Activated naive CD4-positive, alpha-beta T cell treated with anti-CD3 and anti-CD28 coated beads for 36 hours (primary cell): ENCODE data around the gene GHRH. TPM values are rescaled to one million over a fixed set of nuclear protein-coding genes. Genes with fewer than 3 reads are reported as not detected.

ENCODE experiments used
- CTCF ChIA-PET: fragments of 350-600 bp; sonication (Branson Sonifier 250); formaldehyde crosslinking; loops from one replicate; lab custom pipeline; 2021; ENCODE audit warnings: antibody characterized with exemption; lab: Charles Lee
- DNase-seq: peaks from one replicate; pipeline ENCODE4 v3.0.0-alpha.2; 2020
- H3K27ac Mint-ChIP-seq: one replicate; pipeline ENCODE4 v1.8.0; 2021; ENCODE audit warnings: mild to moderate bottlenecking, mixed read lengths
- H3K27me3 Mint-ChIP-seq: one replicate; pipeline ENCODE4 v1.8.0; 2021; ENCODE audit warnings: low read depth, mixed read lengths
- H3K36me3 Mint-ChIP-seq: one replicate; pipeline ENCODE4 v1.8.0; 2021; ENCODE audit warnings: low read depth, mixed read lengths
- H3K4me1 Mint-ChIP-seq: one replicate; pipeline ENCODE4 v1.8.0; 2021; ENCODE audit warnings: low read depth, mixed read lengths
- H3K4me3 Mint-ChIP-seq: one replicate; pipeline ENCODE4 v1.8.0; 2021; ENCODE audit warnings: mild to moderate bottlenecking, moderate library complexity, mixed read lengths
- H3K9me3 Mint-ChIP-seq: one replicate; pipeline ENCODE4 v1.8.0; 2021; ENCODE audit warnings: mixed read lengths
- intact Hi-C: fragments of 100-400 bp; cut with micrococcal nuclease; formaldehyde crosslinking; loops from one replicate; pipeline ENCODE4 v1.15.1; 2023
- total RNA-seq, 2 experiments: library from RNA; stranded (reverse); gene quantifications; one replicate each; pipeline ENCODE4 v1.2.3, GENCODE V29; 2021

The GHRH gene, protein sequence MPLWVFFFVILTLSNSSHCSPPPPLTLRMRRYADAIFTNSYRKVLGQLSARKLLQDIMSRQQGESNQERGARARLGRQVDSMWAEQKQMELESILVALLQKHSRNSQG
- not detected for total RNA-seq

DNA sequence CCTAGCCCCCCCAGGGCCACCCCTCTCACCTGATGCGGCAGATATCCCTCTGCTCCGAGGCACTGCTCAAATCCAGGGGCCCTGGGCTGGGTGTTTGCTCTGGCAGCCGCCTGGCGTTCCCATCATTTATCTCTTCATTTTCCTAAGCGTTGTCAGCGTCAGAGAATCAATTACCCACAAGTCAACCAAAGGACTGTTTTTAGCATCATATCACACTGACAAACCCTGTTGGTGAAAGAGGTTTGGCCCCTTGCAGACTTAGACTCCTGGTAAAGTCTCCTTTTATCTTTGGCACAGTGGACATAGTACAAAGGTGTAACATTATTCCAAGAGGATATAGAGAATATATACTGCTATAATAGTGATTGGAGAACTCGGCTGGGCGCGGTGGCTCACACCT is at the start of gene GHRH:
TSS of gene GHRH (minus strand) at position 101 of the 400 bp plus-strand sequence. CDS start 4,925 bp downstream, outside the sequence.
- Mint-ChIP-seq H3K27me3 (no peaks in the 10 kb centered on the region), H3K36me3 (no peaks in the 10 kb centered on the region), H3K4me1 (no peaks in the 10 kb centered on the region), H3K9me3 (no peaks in the 10 kb centered on the region), H3K27ac (no peak within 1 kb of the TSS), H3K4me3 (no peak within 1 kb of the TSS)
- DNase-seq, result no peak
- CTCF ChIA-PET, result no interaction called here
- intact Hi-C loops, result no loop called here

DNA sequence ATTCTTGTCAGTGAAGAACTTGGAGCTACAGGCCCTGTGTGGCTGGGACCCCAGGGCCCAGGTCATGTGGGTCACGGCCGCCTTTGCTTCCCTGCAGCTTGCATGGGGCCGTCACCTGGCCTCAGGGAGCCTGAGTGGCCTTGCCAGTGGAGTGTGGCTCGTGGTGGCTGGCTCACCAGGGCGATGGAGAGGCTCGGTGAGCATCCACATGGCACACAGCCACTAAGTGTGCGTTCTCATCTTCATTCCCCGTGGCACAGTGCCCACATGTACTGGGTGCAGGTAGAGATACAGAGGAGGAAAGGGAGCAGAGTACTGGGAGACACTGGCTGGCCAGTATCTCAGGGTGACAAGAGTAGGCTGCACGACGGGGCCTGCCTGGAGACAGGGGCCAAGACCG is 49.3 kb upstream of the GHRH start:
- intact Hi-C loops, result no loop called here
- H3K4me1 Mint-ChIP-seq, result peaks cover 25% of the 10 kb centered on the region
- no peak overlapping the region for H3K27ac Mint-ChIP-seq

DNA sequence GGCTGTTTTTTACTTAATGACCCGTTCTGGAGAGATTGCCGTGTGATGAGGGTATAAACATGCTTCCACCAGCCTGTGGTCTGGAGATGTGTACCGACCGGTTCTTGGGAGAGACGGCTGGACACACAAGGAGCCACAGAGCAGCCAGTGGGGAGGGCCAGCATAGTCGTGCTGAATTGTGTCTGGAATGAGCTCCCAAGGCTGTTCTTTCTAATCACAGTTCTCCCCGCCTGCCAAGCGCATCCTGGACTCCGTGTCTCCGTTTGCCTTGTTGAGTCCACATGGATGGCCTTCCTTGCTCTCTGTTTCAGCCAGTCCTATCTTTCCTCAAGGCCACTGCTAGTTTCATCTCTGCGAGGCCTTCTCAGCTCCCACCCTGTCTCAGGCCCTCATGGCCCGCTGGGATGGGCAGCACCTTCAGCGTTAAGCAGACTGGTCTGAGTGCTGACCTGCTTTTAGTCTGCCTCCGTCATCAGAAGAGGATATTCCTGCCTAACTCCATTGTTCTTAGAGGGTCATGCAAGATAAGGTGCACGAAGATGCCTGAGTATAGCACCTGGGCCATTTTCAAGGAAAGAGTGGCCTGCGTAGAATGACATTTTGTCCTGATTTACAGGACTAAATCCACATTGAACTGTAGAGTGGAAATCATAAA is 48.4 kb upstream of the GHRH start:
- Mint-ChIP-seq H3K9me3 (no peaks in the 10 kb centered on the region), H3K4me3 (no peak overlapping the region), H3K4me1 (peaks cover 17% of the 10 kb centered on the region), H3K27me3 (no peaks in the 10 kb centered on the region), H3K36me3 (peaks cover 3% of the 10 kb centered on the region), H3K27ac (no peak overlapping the region)
- no peak for DNase-seq
- intact Hi-C loops, result no loop called here
- CTCF ChIA-PET, result no interaction called here

More for the DNA sequence above, 49.3 kb upstream of the GHRH start:
- H3K9me3 Mint-ChIP-seq, result no peaks in the 10 kb centered on the region
- no peak for DNase-seq
- no peaks in the 10 kb centered on the region for H3K27me3 Mint-ChIP-seq
- no peak overlapping the region for H3K4me3 Mint-ChIP-seq
- peaks cover 3% of the 10 kb centered on the region for H3K36me3 Mint-ChIP-seq
- CTCF ChIA-PET, result no interaction called here

DNA sequence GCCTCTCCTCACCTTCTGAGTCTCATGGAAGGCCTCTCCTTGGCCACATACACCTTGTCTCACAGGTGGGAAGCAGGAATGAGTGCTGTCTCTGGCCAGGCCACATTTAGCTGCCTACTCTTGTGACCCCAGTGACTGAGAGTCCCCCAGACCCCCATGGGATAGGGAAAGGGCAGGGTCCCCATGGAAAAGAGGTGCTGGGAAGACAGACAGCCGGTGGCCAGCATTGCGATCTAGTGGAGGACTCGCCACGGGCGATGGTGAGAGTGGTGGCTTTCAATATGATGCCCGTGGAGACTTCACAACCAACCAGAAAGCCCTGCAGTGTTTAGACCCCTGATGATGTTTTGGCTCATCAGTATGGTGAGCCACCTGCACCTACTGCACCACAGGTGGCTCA is 47.7 kb upstream of the GHRH start:
- Mint-ChIP-seq H3K9me3 (no peaks in the 10 kb centered on the region), H3K4me1 (peaks cover 14% of the 10 kb centered on the region), H3K27me3 (no peaks in the 10 kb centered on the region), H3K27ac (no peak overlapping the region), H3K4me3 (no peak overlapping the region), H3K36me3 (peaks cover 3% of the 10 kb centered on the region)
- intact Hi-C loops, result no loop called here
- CTCF ChIA-PET, result no interaction called here
- no peak for DNase-seq

DNA sequence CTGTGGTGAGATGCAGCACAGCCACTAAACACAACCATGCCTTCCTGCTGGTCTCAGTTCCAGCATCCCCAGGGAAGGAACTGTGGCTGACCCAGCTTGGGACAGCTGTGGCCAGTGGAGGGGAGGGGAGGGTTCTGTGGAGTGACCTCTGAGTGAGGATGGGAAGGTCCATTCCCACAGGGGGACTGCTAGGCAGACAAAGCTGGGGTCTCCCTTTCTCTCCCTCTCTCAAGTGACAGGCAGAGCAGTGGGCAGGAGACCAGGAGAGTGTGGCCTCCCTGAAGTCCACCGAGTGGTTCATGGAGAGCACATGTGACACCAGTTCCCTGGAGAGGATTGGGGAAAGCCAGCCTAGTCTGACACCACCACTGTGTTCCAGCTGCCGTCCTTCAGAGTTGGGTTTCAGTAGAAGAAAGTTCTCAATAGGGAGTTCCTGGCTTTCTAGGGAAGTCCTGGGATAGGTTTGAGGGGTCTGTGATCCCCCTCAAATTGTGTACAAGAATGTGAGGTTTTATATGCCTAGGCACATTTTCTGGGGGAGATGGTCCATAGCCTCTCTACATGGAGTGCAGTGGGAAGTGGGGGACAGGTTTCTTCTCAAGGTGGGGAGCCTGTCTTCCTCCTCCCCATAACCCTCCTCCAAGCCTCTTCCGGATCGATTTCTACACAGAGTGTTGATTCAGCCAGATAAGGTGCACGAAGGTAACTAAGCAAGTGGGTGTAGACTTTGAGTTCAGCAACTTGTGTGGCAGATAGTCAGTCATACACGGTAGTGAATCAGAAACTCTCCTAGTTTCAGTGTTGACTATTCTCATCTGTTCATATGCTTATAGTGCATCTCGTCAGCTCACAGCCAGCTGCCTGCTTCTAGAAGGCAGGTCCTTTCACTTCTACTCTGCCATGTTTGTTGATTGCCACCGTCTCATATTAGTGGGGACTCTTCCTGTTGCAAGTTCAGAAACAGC is 46.8 kb upstream of the GHRH start:
- Mint-ChIP-seq H3K9me3 (no peaks in the 10 kb centered on the region), H3K27me3 (no peaks in the 10 kb centered on the region), H3K4me3 (no peak overlapping the region), H3K36me3 (peaks cover 7% of the 10 kb centered on the region), H3K27ac (peak overlapping the region; percentile 7), H3K4me1 (peaks cover 8% of the 10 kb centered on the region)
- CTCF ChIA-PET, result no interaction called here
- intact Hi-C loops, result no loop called here
- DNase-seq, result peak; percentile 18

DNA sequence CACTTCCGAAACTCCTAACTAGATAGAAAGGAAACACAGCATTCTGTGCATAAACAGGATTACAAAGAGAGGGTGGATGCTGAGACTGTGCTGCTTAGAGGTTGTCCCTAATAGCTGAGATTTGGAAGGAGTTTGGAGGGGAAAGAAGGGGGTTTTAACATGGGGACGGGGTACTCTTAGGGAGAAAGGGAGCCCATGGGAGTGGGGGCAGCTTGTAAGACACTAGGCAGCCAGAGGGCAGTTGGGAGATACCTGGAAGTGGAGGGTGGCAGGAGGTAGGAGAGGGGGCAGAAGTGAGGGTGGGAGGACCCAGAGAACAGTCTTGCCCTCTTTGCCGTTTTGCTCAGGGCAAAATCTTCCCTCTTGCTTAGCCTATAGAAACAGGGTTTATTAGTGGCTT is 44.2 kb upstream of the GHRH start:
- Mint-ChIP-seq H3K9me3 (no peaks in the 10 kb centered on the region), H3K36me3 (peaks cover 16% of the 10 kb centered on the region), H3K27ac (no peak overlapping the region), H3K4me1 (peaks cover 8% of the 10 kb centered on the region), H3K4me3 (no peak overlapping the region), H3K27me3 (no peaks in the 10 kb centered on the region)
- no peak for DNase-seq
- intact Hi-C loops, result no loop called here
- CTCF ChIA-PET, result no interaction called here

DNA sequence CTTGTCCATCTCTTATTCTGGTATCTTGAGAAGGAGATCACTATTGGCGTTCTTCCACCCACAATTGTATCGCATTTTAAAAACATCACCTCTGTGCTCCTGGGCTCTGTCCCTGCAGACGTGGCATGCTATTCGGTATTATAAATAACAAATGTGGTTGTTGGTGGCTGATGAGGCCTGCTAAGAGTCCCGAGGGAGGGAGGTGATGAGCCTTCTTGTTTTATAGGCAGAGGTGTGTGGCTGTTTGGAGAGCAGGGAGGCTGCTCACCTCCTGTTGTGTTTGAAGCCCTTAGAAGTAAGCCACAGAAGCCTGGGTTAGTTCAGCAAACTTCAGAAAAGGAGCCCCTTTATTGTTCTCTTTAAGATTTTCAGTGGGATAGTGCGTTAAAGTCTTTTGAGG is 43.5 kb upstream of the GHRH start:
- no peak for DNase-seq
- intact Hi-C loops, result no loop called here
- no peaks in the 10 kb centered on the region for H3K27me3 Mint-ChIP-seq
- H3K36me3 Mint-ChIP-seq, result peaks cover 22% of the 10 kb centered on the region
- no peak overlapping the region for H3K27ac Mint-ChIP-seq
- H3K4me3 Mint-ChIP-seq, result no peak overlapping the region
- no peaks in the 10 kb centered on the region for H3K9me3 Mint-ChIP-seq
- H3K4me1 Mint-ChIP-seq, result peaks cover 8% of the 10 kb centered on the region
- CTCF ChIA-PET, result no interaction called here

DNA sequence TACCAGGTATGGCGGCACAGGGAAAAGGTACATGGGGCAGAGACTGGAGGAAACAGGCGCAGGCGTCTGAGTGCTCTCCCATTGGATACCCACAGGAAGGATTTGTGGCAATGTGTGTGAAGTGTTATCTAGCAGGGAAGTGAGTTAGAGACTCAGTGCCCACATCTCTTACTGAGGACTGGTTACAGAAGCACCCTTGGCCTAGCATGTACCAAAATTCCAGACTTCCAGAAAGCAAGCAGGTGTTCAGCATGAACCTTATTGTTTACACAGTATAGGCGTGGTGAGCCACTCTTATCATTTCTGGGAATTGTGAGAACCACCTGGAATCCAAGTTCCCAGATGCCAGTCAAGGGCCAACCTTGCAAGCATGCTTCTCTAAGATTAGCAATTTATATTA is 42.0 kb upstream of the GHRH start:
- CTCF ChIA-PET, result no interaction called here
- Mint-ChIP-seq H3K9me3 (no peaks in the 10 kb centered on the region), H3K36me3 (peaks cover 29% of the 10 kb centered on the region), H3K4me3 (no peak overlapping the region), H3K27me3 (no peaks in the 10 kb centered on the region), H3K4me1 (peaks cover 6% of the 10 kb centered on the region), H3K27ac (no peak overlapping the region)
- intact Hi-C loops, result no loop called here
- no peak for DNase-seq

DNA sequence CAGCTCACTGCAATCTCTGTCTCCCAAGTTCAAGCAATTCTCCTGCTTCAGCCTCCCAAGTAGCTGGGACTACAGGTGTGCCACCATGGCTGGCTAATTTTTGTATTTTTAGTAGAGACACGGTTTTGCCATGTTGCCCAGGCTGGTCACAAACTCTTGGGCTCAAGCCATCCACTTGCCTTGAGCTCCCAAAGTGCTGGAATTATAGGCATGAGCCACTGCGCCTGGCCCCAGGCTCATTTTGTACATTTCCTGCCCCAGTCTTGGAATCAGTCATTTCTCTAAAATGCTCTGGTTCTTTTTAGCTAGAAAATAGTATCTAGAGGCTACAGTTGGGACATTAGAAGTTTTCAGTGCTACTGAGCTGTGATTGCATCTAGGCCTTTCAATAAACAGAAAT is 41.4 kb upstream of the GHRH start:
- Mint-ChIP-seq H3K27ac (no peak overlapping the region), H3K4me1 (peaks cover 2% of the 10 kb centered on the region), H3K4me3 (no peak overlapping the region), H3K36me3 (peaks cover 31% of the 10 kb centered on the region), H3K9me3 (no peaks in the 10 kb centered on the region), H3K27me3 (no peaks in the 10 kb centered on the region)
- CTCF ChIA-PET, result interaction anchor here (0.7 kb wide), 2 partner anchors 227 to 863 kb away, joined by 3 read pairs; no protein-coding TSS in a partner anchor
- intact Hi-C loops, result no loop called here
- no peak for DNase-seq

DNA sequence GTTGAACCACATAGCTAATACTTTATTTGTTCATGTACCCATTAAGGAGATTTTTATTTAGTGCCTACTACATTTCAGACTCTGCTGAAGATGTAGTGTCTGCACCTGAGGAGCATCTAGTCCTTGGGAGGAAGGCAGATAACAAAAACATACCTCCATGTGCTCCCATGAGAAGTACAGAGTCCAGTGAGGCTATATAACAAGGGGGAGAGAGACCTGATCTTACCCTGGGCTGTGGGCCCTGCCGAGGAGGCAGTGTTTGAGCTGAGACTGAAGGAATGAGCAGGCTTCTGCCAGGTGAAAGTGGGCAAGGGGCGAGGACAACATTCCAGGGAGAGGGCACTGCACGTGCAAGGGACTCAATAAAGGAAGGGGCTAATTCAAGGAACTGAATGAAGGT is 39.9 kb upstream of the GHRH start:
- no peak overlapping the region for H3K27ac Mint-ChIP-seq
- peaks cover 34% of the 10 kb centered on the region for H3K36me3 Mint-ChIP-seq

DNA sequence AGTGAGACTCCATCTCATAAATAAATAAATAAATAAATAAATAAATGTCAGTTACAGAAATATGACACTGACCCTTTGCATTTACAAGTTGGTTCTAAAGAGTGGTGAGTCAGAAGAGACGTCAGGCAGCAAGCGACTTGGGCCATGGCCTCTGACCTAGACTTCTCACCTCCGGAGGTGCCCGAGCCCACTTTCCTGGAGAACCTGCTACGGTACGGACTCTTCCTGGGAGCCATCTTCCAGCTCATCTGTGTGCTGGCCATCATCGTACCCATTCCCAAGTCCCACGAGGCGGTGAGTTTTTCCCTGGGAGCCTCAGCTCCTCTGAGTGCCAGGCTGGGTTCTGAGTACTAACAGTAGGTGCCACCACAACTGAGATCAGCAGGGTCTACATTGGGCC is 39.5 kb upstream of the GHRH start:
- intact Hi-C loops, result no loop called here
- DNase-seq, result no peak
- peaks cover 8% of the 10 kb centered on the region for H3K4me1 Mint-ChIP-seq
- no peak overlapping the region for H3K4me3 Mint-ChIP-seq
- no peaks in the 10 kb centered on the region for H3K27me3 Mint-ChIP-seq
- peaks cover 34% of the 10 kb centered on the region for H3K36me3 Mint-ChIP-seq
- CTCF ChIA-PET, result no interaction called here
- H3K27ac Mint-ChIP-seq, result no peak overlapping the region
- no peaks in the 10 kb centered on the region for H3K9me3 Mint-ChIP-seq

More for the DNA sequence above, 39.9 kb upstream of the GHRH start:
- H3K4me1 Mint-ChIP-seq, result peaks cover 4% of the 10 kb centered on the region
- no peak overlapping the region for H3K4me3 Mint-ChIP-seq
- no peak for DNase-seq
- CTCF ChIA-PET, result no interaction called here
- no peaks in the 10 kb centered on the region for H3K9me3 Mint-ChIP-seq
- no peaks in the 10 kb centered on the region for H3K27me3 Mint-ChIP-seq
- intact Hi-C loops, result no loop called here

DNA sequence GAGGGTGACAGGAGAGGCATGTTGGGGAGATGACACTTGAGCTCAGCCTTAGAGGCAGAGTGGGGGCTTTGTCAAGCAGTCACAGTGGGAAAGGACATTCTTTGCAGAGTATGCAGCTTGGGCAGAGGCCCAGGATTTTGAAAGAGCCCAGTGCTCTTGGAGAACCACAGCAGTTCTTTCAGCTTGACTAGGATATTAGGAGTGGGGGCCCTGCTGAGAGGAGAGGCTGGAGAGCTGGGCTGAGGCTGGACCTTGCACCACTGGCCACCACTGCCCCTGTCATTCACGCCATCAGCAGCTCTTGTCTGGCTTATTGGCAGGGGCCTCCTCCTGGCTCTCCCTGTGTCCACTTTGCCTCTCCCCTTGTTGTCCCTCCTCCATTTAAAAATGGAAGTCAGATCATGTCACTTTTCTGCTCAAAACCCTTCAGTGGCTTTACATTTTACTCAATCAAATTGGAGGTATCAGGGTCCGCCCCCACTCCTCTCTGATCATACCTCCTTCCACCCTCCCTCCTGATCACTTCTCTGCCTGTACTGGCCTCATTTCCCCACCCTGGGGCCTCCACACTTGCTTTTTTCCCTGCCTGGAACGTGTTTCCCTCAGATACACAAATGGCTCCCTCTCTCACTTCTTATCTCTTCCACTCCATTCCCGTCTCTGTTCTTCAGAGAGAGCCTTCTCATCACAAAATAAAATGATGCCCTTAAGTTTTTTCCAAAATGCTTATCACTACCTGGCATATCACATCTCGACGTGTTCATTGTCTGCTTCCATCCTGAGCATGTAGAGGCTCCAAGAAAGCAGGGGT is 38.3 kb upstream of the GHRH start:
- no peaks in the 10 kb centered on the region for H3K9me3 Mint-ChIP-seq
- CTCF ChIA-PET, result interaction anchor here (1.2 kb wide), 1 partner anchor 85 kb away, joined by 5 read pairs; no protein-coding TSS in a partner anchor
- DNase-seq, result no peak
- intact Hi-C loops, result no loop called here
- no peaks in the 10 kb centered on the region for H3K27me3 Mint-ChIP-seq
- H3K27ac Mint-ChIP-seq, result no peak overlapping the region
- peaks cover 19% of the 10 kb centered on the region for H3K4me1 Mint-ChIP-seq
- no peak overlapping the region for H3K4me3 Mint-ChIP-seq
- peaks cover 34% of the 10 kb centered on the region for H3K36me3 Mint-ChIP-seq
